IPS-20b (cell line): ENCODE data around the gene MBNL1.

ENCODE experiments used
- H3K27ac ChIP-seq: one replicate; pipeline ENCODE4 v1.5.1; 2013; ENCODE audit warnings: low read length
- H3K27me3 ChIP-seq: 2 replicates; pipeline ENCODE4 v1.6.1; 2013; ENCODE audit warnings: mild to moderate bottlenecking, low read length, inconsistent platforms; ENCODE audit not compliant: insufficient read depth
- H3K36me3 ChIP-seq: 2 replicates; pipeline ENCODE4 v1.6.1; 2013; ENCODE audit warnings: low read depth, mild to moderate bottlenecking, inconsistent platforms, low read length, moderate library complexity; ENCODE audit not compliant: insufficient read depth
- H3K4me1 ChIP-seq: 2 replicates; pipeline ENCODE4 v1.6.1; 2013; ENCODE audit warnings: mild to moderate bottlenecking, control low read depth, inconsistent platforms, low read length, moderate library complexity; ENCODE audit not compliant: insufficient read depth
- H3K4me3 ChIP-seq: 2 replicates; pipeline ENCODE4 v1.5.1; 2013; ENCODE audit warnings: mild to moderate bottlenecking, low read length, inconsistent platforms
- H3K9ac ChIP-seq: 2 replicates; pipeline ENCODE4 v1.6.1; 2013; ENCODE audit warnings: low read depth, mild to moderate bottlenecking, inconsistent platforms, low read length, moderate library complexity
- H3K9me3 ChIP-seq: 2 replicates; pipeline ENCODE4 v1.6.1; 2013; ENCODE audit warnings: mild to moderate bottlenecking, low read depth, low read length, inconsistent platforms; ENCODE audit not compliant: insufficient read depth

Gene MBNL1

GRCh38 chr3:152280539-152280938 is 11.8 kb downstream of the MBNL1 start:
- no peaks in the 10 kb centered on the region for H3K27me3 ChIP-seq
- no peak overlapping the region for H3K4me3 ChIP-seq
- no peaks in the 10 kb centered on the region for H3K9me3 ChIP-seq
- H3K36me3 ChIP-seq, result no peaks in the 10 kb centered on the region
- no peak overlapping the region for H3K9ac ChIP-seq
- peaks cover 21% of the 10 kb centered on the region; the same call in 1 of the 2 replicates for H3K4me1 ChIP-seq
- H3K27ac ChIP-seq, result no peak overlapping the region

- no peak overlapping the region for H3K4me3 ChIP-seq
- no peak overlapping the region for H3K9ac ChIP-seq
- H3K27ac ChIP-seq, result no peak overlapping the region
- peaks cover 21% of the 10 kb centered on the region; the same call in 1 of the 2 replicates for H3K4me1 ChIP-seq
- H3K27me3 ChIP-seq, result no peaks in the 10 kb centered on the region
- no peaks in the 10 kb centered on the region for H3K36me3 ChIP-seq
- H3K9me3 ChIP-seq, result no peaks in the 10 kb centered on the region
These were observed 12.5 kb downstream of the MBNL1 start for GRCh38 chr3:152281133-152281713.

GRCh38 chr3:152282813-152283212 is 14.1 kb downstream of the MBNL1 start:
- Histone ChIP-seq H3K27me3 (no peaks in the 10 kb centered on the region), H3K4me1 (peaks cover 21% of the 10 kb centered on the region; the same call in 1 of the 2 replicates), H3K27ac (no peak overlapping the region), H3K9me3 (no peaks in the 10 kb centered on the region), H3K4me3 (no peak overlapping the region), H3K36me3 (no peaks in the 10 kb centered on the region), H3K9ac (no peak overlapping the region)

GRCh38 chr3:152283492-152284381 is 15.0 kb downstream of the MBNL1 start:
- H3K27me3 ChIP-seq, result no peaks in the 10 kb centered on the region
- no peak overlapping the region for H3K4me3 ChIP-seq
- H3K36me3 ChIP-seq, result no peaks in the 10 kb centered on the region
- peaks cover 21% of the 10 kb centered on the region; the same call in 1 of the 2 replicates for H3K4me1 ChIP-seq
- H3K9me3 ChIP-seq, result no peaks in the 10 kb centered on the region
- H3K9ac ChIP-seq, result no peak overlapping the region
- H3K27ac ChIP-seq, result no peak overlapping the region

DNA sequence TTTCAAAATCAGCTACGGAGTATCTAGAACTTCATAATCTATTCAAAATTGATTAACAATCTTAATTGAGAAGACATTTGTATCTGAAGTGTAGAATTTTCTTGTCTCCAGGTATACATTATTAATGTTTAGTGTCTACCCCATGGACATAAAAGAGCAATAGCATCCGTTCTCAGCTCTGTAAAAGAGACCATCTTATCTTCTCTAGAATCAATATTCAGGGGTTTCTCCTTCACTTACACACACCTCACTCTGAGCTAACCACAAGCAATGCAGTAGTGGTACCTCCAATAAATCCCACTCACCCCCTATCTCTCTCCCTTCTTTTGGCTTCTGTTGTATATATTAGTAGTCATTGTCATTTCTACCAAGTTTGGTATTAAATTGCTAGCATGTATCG is 16.2 kb downstream of the MBNL1 start:
- peaks cover 17% of the 10 kb centered on the region; the same call in 1 of the 2 replicates for H3K4me1 ChIP-seq
- no peaks in the 10 kb centered on the region for H3K36me3 ChIP-seq
- H3K27me3 ChIP-seq, result no peaks in the 10 kb centered on the region
- H3K9me3 ChIP-seq, result no peaks in the 10 kb centered on the region
- no peak overlapping the region for H3K9ac ChIP-seq
- H3K4me3 ChIP-seq, result no peak overlapping the region
- no peak overlapping the region for H3K27ac ChIP-seq

DNA sequence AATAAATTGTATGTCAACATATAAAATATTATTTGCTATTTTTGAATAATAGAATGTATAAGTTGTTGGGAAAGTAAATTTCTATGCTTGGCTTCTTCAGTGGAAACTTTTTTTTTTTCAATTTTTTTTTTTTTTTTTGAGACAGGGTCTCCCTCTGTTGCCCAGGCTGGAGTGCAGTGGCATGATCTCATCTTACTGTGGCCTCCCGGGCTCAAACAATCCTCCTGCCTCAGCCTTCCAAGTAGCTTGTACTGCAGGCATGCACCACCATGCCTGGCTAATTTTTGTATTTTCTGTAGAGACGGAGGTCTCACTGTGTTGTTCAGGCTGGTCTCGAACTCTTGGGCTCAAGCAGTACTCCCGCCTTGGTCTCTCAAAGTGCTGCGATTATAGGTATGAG is 16.8 kb downstream of the MBNL1 start:
- Histone ChIP-seq H3K27me3 (no peaks in the 10 kb centered on the region), H3K27ac (no peak overlapping the region), H3K36me3 (no peaks in the 10 kb centered on the region), H3K4me3 (no peak overlapping the region), H3K9me3 (no peaks in the 10 kb centered on the region), H3K4me1 (peaks cover 12% of the 10 kb centered on the region; the same call in 1 of the 2 replicates), H3K9ac (no peak overlapping the region)

GRCh38 chr3:152287898-152288576 is 19.3 kb downstream of the MBNL1 start:
- Histone ChIP-seq H3K27ac (no peak overlapping the region), H3K27me3 (no peaks in the 10 kb centered on the region), H3K9ac (no peak overlapping the region), H3K4me1 (peaks cover 4% of the 10 kb centered on the region; the same call in 1 of the 2 replicates), H3K9me3 (no peaks in the 10 kb centered on the region), H3K4me3 (no peak overlapping the region), H3K36me3 (no peaks in the 10 kb centered on the region)

- Histone ChIP-seq H3K36me3 (no peaks in the 10 kb centered on the region), H3K27ac (no peak overlapping the region), H3K27me3 (no peaks in the 10 kb centered on the region), H3K9ac (no peak overlapping the region), H3K4me1 (no peaks in the 10 kb centered on the region), H3K4me3 (no peak overlapping the region), H3K9me3 (no peaks in the 10 kb centered on the region)
These were observed 20.0 kb downstream of the MBNL1 start for GRCh38 chr3:152288681-152289080.

- no peak overlapping the region for H3K27ac ChIP-seq
- no peaks in the 10 kb centered on the region for H3K9me3 ChIP-seq
- no peaks in the 10 kb centered on the region for H3K4me1 ChIP-seq
- H3K36me3 ChIP-seq, result no peaks in the 10 kb centered on the region
- H3K4me3 ChIP-seq, result no peak overlapping the region
- H3K27me3 ChIP-seq, result no peaks in the 10 kb centered on the region
- no peak overlapping the region for H3K9ac ChIP-seq
These were observed 21.0 kb downstream of the MBNL1 start for GRCh38 chr3:152289708-152290107.

DNA sequence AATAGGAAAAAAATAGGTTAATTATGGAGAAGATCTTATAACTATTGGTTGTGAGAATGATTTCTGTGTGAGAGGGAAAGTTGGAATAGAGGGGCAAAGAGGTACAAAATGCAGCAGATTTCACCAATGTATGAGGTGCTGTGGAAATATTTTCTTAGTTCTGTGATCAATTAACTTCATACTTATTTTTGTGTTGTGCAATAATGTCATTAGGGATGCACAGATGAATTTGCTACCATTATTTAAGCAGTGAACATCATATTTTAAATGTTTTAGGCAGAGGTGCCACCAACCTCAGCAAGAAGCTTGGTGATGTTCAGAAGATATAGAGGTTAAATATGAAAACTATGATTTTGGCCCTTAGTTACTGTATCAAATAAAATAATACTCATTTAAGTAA is 21.6 kb downstream of the MBNL1 start:
- no peaks in the 10 kb centered on the region for H3K9me3 ChIP-seq
- H3K9ac ChIP-seq, result no peak overlapping the region
- no peak overlapping the region for H3K4me3 ChIP-seq
- H3K36me3 ChIP-seq, result no peaks in the 10 kb centered on the region
- H3K27me3 ChIP-seq, result no peaks in the 10 kb centered on the region
- no peak overlapping the region for H3K27ac ChIP-seq
- no peaks in the 10 kb centered on the region for H3K4me1 ChIP-seq

- H3K27me3 ChIP-seq, result no peaks in the 10 kb centered on the region
- no peak overlapping the region for H3K9ac ChIP-seq
- no peaks in the 10 kb centered on the region for H3K9me3 ChIP-seq
- no peaks in the 10 kb centered on the region for H3K36me3 ChIP-seq
- no peak overlapping the region for H3K27ac ChIP-seq
- no peaks in the 10 kb centered on the region for H3K4me1 ChIP-seq
- H3K4me3 ChIP-seq, result no peak overlapping the region
These were observed 22.5 kb downstream of the MBNL1 start for GRCh38 chr3:152291238-152291637.
